Measurements from ENCODE around the gene PKHD1. TPM values are rescaled to one million over a fixed set of nuclear protein-coding genes. Genes with fewer than 3 reads are reported as not detected.
"Not testable (repeated sequence)": the region's sequence is repeated elsewhere in the genome, so short reads cannot be mapped to it uniquely, and the experiment has no call there.

PKHD1 gene
- total RNA-seq, 1 donor, result not detected

DNA sequence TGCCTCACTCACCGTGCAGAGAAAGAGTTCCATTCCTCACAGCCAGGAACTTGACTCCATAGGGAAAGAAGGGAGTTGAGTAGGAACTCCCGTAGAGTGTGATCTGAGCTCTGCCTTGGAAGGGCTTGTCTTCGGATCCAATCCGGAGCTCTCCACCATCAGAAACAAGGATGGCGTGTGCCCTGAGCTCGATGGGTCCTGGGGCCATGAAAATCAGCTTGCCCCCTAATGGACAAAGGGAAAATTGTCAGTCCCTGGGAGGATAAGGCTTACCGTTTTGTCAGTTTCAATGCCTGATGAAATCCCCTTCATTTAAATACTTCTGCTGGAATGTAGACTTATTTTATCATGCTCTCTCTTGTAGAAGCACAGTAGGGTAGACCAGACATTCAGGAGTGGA lies 153.3 kb downstream of the PKHD1 start:
- H3K4me3 ChIP-seq (ENCODE audit: low read depth, low read length), result no peak overlapping the region
- no peak for DNase-seq (ENCODE audit: low read depth)
- TF ChIP-seq, protein P1, sequence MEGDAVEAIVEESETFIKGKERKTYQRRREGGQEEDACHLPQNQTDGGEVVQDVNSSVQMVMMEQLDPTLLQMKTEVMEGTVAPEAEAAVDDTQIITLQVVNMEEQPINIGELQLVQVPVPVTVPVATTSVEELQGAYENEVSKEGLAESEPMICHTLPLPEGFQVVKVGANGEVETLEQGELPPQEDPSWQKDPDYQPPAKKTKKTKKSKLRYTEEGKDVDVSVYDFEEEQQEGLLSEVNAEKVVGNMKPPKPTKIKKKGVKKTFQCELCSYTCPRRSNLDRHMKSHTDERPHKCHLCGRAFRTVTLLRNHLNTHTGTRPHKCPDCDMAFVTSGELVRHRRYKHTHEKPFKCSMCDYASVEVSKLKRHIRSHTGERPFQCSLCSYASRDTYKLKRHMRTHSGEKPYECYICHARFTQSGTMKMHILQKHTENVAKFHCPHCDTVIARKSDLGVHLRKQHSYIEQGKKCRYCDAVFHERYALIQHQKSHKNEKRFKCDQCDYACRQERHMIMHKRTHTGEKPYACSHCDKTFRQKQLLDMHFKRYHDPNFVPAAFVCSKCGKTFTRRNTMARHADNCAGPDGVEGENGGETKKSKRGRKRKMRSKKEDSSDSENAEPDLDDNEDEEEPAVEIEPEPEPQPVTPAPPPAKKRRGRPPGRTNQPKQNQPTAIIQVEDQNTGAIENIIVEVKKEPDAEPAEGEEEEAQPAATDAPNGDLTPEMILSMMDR (IDR thresholded peaks at IDR 0.05; ENCODE audit: insufficient read depth, low read length), result no peak

DNA sequence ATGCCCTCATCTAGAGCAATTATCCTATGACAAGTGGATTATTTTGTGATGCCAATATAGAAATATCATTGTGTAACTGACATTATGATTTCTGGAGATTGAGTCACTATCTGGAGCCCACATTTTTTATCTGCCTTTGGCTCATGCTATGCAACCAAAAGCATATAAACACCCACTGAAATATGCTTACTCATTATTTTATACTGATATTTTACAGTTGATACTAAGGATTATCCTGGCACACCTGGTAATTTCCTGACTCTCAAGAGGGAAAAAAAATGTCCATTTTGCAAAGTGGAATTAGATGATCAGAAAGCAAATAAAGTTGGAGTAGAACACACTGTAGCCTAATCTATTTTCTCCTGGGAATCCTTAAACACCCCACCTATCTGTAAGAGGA lies 154.5 kb downstream of the PKHD1 start:
- TF ChIP-seq, protein P1 (IDR thresholded peaks at IDR 0.05; ENCODE audit: insufficient read depth, low read length), result no peak

DNA sequence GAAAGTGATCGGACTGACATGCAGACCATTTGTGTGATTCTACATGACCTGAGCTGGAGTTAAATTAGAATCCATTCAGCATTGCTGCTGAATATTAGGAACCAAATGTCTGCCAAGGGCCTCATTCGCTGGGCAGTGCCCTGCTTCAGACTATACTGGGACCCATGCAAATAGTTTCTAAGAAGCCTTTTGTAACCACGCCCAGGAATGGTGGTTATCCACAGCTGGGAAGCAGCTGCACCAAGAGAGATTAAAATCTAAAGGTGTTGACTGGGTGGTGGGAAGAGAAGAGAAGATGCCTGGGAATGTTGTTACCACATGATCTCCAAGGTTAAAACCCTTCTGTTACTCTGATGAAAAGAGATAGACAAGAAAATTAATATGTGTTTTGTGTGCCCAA lies 156.8 kb downstream of the PKHD1 start:
- no peak for DNase-seq (ENCODE audit: low read depth)
- no peak overlapping the region for H3K4me3 ChIP-seq (ENCODE audit: low read depth, low read length)
- TF ChIP-seq, protein P1 (IDR thresholded peaks at IDR 0.05; ENCODE audit: insufficient read depth, low read length), result no peak

More for the DNA sequence above, 154.5 kb downstream of the PKHD1 start:
- no peak for DNase-seq (ENCODE audit: low read depth)
- H3K4me3 ChIP-seq (ENCODE audit: low read depth, low read length), result no peak overlapping the region

DNA sequence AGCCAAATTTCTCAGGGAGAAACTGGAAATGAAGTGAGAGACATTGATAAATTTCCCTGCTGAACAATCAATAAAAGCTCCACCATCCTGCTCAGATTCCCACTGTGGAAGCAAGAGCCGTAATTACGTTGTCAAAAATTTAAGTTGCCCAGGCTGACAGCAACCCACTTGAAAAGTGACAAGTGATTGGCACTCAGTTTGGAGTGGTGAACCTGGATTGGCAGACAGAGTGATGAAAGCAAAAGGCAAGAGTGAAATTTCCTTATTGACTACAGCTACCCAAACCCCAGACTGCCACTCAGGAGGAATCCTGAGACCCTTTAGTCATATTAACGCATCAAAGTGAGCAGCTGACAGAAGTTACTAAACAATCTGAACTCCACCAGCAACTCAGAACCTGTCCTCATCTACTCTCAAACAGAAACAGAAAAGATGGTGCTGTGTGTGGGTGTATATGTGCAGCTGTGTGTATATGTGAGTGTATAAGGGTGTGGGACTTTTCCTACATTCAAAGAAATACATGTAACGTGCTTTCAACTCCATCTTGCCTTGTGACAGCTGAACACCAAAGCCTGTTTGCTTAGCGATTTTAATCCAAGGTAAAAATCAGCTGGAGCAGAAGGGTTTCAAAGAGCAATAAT lies 157.4 kb downstream of the PKHD1 start:
- no peak overlapping the region for H3K4me3 ChIP-seq (ENCODE audit: low read depth, low read length)
- no peak for DNase-seq (ENCODE audit: low read depth)
- TF ChIP-seq, protein P1 (IDR thresholded peaks at IDR 0.05; ENCODE audit: insufficient read depth, low read length), result no peak

DNA sequence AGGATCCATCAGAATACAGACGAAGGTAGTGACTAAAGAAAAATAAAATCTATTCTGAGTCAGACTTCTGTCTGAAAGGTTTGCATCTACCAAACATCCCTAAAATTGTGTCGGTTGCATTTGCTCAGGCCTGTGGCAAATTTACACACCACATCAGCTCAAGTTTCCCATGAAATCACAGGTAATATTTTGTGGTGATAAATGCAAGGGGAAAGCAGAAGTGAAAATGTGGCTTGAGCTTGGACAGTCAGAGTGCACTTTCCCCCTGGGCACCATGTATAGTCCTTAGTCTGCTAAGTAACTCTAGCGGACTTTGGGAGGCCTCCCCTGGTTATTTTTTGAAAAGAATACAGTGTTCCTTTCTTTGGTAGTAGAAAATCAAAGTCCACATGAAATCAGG lies 159.1 kb downstream of the PKHD1 start:
- no peak for DNase-seq (ENCODE audit: low read depth)
- TF ChIP-seq, protein P1 (IDR thresholded peaks at IDR 0.05; ENCODE audit: insufficient read depth, low read length), result no peak
- H3K4me3 ChIP-seq (ENCODE audit: low read depth, low read length), result no peak overlapping the region

DNA sequence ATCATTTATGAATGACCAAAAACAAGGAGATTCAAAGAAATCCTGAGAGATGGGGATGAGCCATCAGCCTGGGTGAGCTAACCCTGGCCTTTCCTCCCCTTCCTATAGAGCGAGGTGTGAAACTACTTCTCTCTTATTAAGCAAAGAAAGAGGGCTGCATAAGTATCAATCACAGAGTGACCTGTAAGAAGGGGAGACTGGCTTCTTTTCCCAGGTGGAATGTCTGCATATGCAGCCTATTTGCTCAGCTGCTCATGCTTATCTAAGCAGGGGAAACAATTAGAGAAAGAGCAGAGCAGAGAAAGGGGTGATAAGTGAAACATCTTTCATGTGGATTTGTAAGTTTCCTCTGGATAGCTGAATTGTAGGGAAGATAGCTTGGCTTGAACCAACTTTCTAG lies 160.0 kb downstream of the PKHD1 start:
- TF ChIP-seq, protein P1 (IDR thresholded peaks at IDR 0.05; ENCODE audit: insufficient read depth, low read length), result no peak
- DNase-seq (ENCODE audit: low read depth), result no peak
- H3K4me3 ChIP-seq (ENCODE audit: low read depth, low read length), result no peak overlapping the region

- TF ChIP-seq, protein P1 (IDR thresholded peaks at IDR 0.05; ENCODE audit: insufficient read depth, low read length), result no peak
- H3K4me3 ChIP-seq (ENCODE audit: low read depth, low read length), result no peak overlapping the region
- no peak for DNase-seq (ENCODE audit: low read depth)
Measured at GRCh38 chr6:51926125-51926524, 161.3 kb downstream of the PKHD1 start.

DNA sequence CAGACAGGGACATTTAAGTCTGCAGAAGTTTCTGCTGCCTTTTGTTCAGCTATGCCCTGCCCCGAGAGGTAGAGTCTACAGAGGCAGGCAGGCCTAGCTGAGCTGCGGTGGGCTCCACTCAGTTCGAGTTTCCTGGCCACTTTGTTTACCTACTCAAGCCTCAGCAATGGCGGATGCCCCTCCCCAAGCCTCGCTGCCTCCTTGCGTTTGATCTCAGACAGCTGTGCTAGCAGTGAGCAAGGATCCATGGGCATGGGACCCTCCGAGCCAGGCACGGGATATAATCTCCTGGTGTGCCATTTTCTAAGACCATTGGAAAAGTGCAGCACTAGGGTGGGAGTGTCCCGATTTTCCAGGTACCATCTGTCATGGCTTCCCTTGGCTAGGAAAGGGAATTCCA lies 164.9 kb downstream of the PKHD1 start:
- DNase-seq (ENCODE audit: low read depth); H3K4me3 ChIP-seq (ENCODE audit: low read depth, low read length): not testable (repeated sequence)

GRCh38 chr6:51918347-51918746 lies 169.1 kb downstream of the PKHD1 start:
- not testable (repeated sequence) for H3K4me3 ChIP-seq (ENCODE audit: low read depth, low read length); DNase-seq (ENCODE audit: low read depth)

Data from fibroblast of the aortic adventitia (primary cell).